Lower leg skin (tissue), 3 donors: ENCODE measurements around the gene DISC1.

Experiments used
- POLR2A ChIP-seq, 2 donors: fragments of 450-650 bp; IDR thresholded peaks; one replicate each; pipeline ENCODE4 v1.6.1; 2016 to 2017; ENCODE audit warnings: antibody characterized with exemption in 2 of 2, mild to moderate bottlenecking in 1 of 2, moderate library complexity in 1 of 2
- TF ChIP-seq, protein P1 (sequence below), 3 donors: fragments of 450-650 bp; IDR thresholded peaks; one replicate each; pipeline ENCODE4 v1.5.1; 2016; ENCODE audit warnings: antibody characterized with exemption in 3 of 3, mild to moderate bottlenecking in 3 of 3, moderate library complexity in 2 of 3

- TF ChIP-seq, protein P1, sequence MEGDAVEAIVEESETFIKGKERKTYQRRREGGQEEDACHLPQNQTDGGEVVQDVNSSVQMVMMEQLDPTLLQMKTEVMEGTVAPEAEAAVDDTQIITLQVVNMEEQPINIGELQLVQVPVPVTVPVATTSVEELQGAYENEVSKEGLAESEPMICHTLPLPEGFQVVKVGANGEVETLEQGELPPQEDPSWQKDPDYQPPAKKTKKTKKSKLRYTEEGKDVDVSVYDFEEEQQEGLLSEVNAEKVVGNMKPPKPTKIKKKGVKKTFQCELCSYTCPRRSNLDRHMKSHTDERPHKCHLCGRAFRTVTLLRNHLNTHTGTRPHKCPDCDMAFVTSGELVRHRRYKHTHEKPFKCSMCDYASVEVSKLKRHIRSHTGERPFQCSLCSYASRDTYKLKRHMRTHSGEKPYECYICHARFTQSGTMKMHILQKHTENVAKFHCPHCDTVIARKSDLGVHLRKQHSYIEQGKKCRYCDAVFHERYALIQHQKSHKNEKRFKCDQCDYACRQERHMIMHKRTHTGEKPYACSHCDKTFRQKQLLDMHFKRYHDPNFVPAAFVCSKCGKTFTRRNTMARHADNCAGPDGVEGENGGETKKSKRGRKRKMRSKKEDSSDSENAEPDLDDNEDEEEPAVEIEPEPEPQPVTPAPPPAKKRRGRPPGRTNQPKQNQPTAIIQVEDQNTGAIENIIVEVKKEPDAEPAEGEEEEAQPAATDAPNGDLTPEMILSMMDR (IDR thresholded peaks at IDR 0.05): no peak
- TF ChIP-seq POLR2A (IDR thresholded peaks at IDR 0.05): no peak
Observed at GRCh38 chr1:231903586-231904081, 277.0 kb downstream of the DISC1 start.
